Sigmoid colon (tissue), 4 donors: ENCODE results near the gene TFF2.

ENCODE experiments used
- EP300 ChIP-seq, 4 donors: sonication (generic); formaldehyde crosslinking; IDR thresholded peaks; one replicate each; pipeline ENCODE4 v1.6.1; 2017; ENCODE audit warnings: antibody characterized with exemption in 4 of 4
- POLR2A ChIP-seq, 2 donors: fragments of 450-650 bp; IDR thresholded peaks; one replicate each; pipeline ENCODE4 v1.6.1; 2016; ENCODE audit warnings: antibody characterized with exemption in 2 of 2, mild to moderate bottlenecking in 2 of 2, moderate library complexity in 2 of 2
- POLR2AphosphoS5 ChIP-seq, 4 donors: sonication (generic); formaldehyde crosslinking; IDR thresholded peaks; one replicate each; pipeline ENCODE4 v1.6.1; 2017; ENCODE audit warnings: antibody characterized with exemption in 4 of 4
- TF ChIP-seq, protein P1 (sequence below), 4 experiments: fragments of 450-650 bp in 3 of 4; fragments of 200-600 bp in 1 of 4; IDR thresholded peaks; one replicate each; pipeline ENCODE4 v1.5.1; 2016 to 2019; ENCODE audit warnings: antibody characterized with exemption in 4 of 4, mild to moderate bottlenecking in 3 of 4, moderate library complexity in 2 of 4

DNA sequence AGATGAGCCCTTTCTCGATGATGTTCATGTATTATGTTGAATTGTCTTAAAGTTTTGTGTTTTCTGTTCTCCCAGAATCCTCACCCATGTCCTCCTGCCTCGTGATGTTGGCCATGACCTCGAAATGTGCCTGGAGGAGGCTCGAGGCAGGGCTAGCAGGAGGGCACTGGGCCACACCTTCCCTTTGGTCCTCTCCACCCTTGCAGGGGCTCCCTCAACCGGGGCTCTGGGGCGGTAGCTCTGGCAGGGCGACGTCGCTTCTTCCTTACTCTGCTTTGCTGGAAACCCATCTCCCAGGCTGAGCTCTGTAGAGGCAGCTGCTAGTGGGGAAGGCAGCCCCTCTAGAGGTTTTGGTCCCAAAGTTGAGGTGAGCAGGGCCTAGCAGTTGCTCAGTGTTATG is 49.8 kb downstream of the TFF2 start:
- TF ChIP-seq, protein P1, sequence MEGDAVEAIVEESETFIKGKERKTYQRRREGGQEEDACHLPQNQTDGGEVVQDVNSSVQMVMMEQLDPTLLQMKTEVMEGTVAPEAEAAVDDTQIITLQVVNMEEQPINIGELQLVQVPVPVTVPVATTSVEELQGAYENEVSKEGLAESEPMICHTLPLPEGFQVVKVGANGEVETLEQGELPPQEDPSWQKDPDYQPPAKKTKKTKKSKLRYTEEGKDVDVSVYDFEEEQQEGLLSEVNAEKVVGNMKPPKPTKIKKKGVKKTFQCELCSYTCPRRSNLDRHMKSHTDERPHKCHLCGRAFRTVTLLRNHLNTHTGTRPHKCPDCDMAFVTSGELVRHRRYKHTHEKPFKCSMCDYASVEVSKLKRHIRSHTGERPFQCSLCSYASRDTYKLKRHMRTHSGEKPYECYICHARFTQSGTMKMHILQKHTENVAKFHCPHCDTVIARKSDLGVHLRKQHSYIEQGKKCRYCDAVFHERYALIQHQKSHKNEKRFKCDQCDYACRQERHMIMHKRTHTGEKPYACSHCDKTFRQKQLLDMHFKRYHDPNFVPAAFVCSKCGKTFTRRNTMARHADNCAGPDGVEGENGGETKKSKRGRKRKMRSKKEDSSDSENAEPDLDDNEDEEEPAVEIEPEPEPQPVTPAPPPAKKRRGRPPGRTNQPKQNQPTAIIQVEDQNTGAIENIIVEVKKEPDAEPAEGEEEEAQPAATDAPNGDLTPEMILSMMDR (IDR thresholded peaks at IDR 0.05), result no peak
- no peak for TF ChIP-seq POLR2AphosphoS5 (IDR thresholded peaks at IDR 0.05)
- no peak for TF ChIP-seq EP300 (IDR thresholded peaks at IDR 0.05)
- no peak for TF ChIP-seq POLR2A (IDR thresholded peaks at IDR 0.05)
